K562 (cell line): ENCODE measurements around the gene ODAPH. TPM values are rescaled to one million over a fixed set of nuclear protein-coding genes. Genes with fewer than 3 reads are reported as not detected.

Experiments used
- ATAC-seq: fragments of 200-7000 bp; cut with Tn5 transposase; 3 replicates; pipeline ENCODE4 v1.9.1; 2020; ENCODE audit warnings: moderate library complexity
- BruUV-seq: library from RNA; stranded (reverse); fragments of 400-500 nt; replicated peaks from 2 replicates; lab custom pipeline; 2021; lab: Mats Ljungman, UMichigan
- CTCF ChIA-PET: fragments of 300-600 bp; formaldehyde crosslinking; extraction: SDS; loops from one replicate; lab custom pipeline; 2021; ENCODE audit warnings: low intra/inter-chr PET ratio; lab: Yijun Ruan, JAX
- POLR2A ChIA-PET: fragments of 300-600, 350-650 bp; sonication (Branson Sonifier 250); formaldehyde crosslinking; extraction: SDS; loops from one replicate; lab custom pipeline; 2021; ENCODE audit warnings: antibody characterized with exemption, inconsistent platforms; lab: Yijun Ruan, JAX
- DNase-seq, 4 experiments: peaks; one replicate each; pipeline versions ENCODE4 v3.0.0 to v3.0.0-alpha.2; 2011 to 2018; ENCODE audit warnings: low spot score in 3 of 4, mixed read lengths in 3 of 4; ENCODE audit errors: extremely low read depth in 1 of 4
- FAIRE-seq: peaks from 2 replicates; lab custom pipeline; 2011; peaks lifted over from hg19 to GRCh38; lab: Jason Lieb, UNC
- H2AFZ ChIP-seq: 2 replicates; pipeline ENCODE4 v1.6.0; 2011; ENCODE audit warnings: low read depth, low read length, control low read depth, inconsistent platforms
- H3K27ac ChIP-seq: fragments of 200-600 bp; 3 replicates; pipeline ENCODE4 v1.8.0; 2011; ENCODE audit warnings: low read depth, mild to moderate bottlenecking, control low read depth, inconsistent platforms, low read length, moderate library complexity, mixed read lengths; ENCODE audit errors: extremely low read depth
- H3K27me3 ChIP-seq, 2 experiments: fragments of 300-600 bp in 1 of 2; 2 replicates in 1 of 2; 3 replicates in 1 of 2; pipeline versions ENCODE4 v1.6.0 to v1.8.0; 2011; ENCODE audit warnings: inconsistent platforms in 2 of 2, low read length in 2 of 2, mild to moderate bottlenecking in 1 of 2, mixed read lengths in 1 of 2, moderate library complexity in 1 of 2; ENCODE audit not compliant: control insufficient read depth in 2 of 2, insufficient read depth in 2 of 2
- H3K36me3 ChIP-seq: fragments of 300-600 bp; 3 replicates; pipeline ENCODE4 v1.8.0; 2011; ENCODE audit warnings: mild to moderate bottlenecking, low read length, inconsistent platforms; ENCODE audit not compliant: control insufficient read depth, insufficient read depth
- H3K4me1 ChIP-seq, 2 experiments: fragments of 200-600 bp in 1 of 2; replicated peaks in 1 of 2; 2 replicates in 1 of 2; 3 replicates in 1 of 2; pipeline versions ENCODE4 v1.5.1 to v1.8.0; 2011; ENCODE audit warnings: inconsistent platforms in 2 of 2, low read length in 2 of 2, mild to moderate bottlenecking in 1 of 2, mixed read lengths in 1 of 2, moderate library complexity in 1 of 2; ENCODE audit not compliant: control insufficient read depth in 2 of 2, insufficient read depth in 2 of 2
- H3K4me2 ChIP-seq: 2 replicates; pipeline ENCODE4 v1.6.1; 2011; ENCODE audit warnings: low read length, control low read depth, inconsistent platforms, mixed read lengths; ENCODE audit not compliant: insufficient read depth
- H3K4me3 ChIP-seq: fragments of 200-600 bp; sonication (generic), shearing (Covaris generic); 2 replicates; pipeline ENCODE4 v1.5.1; 2016; ENCODE audit warnings: control low read depth, inconsistent platforms
- H3K79me2 ChIP-seq: fragments of 200-600 bp; 3 replicates; pipeline ENCODE4 v1.8.0; 2011; ENCODE audit warnings: low read length, inconsistent platforms; ENCODE audit not compliant: control insufficient read depth, insufficient read depth
- H3K9ac ChIP-seq, 2 experiments: 2 replicates each; pipeline versions ENCODE4 v1.6.0 to v1.6.1; 2011; ENCODE audit warnings: low read depth in 2 of 2, low read length in 2 of 2, control low read depth in 1 of 2, inconsistent platforms in 1 of 2, mild to moderate bottlenecking in 1 of 2, mixed read lengths in 1 of 2; ENCODE audit not compliant: insufficient read depth in 1 of 2
- H3K9me1 ChIP-seq: one replicate; pipeline ENCODE4 v1.6.0; 2011; ENCODE audit warnings: inconsistent platforms, mild to moderate bottlenecking, low read length, moderate library complexity; ENCODE audit not compliant: control insufficient read depth, insufficient read depth
- H3K9me3 ChIP-seq: replicated peaks from 2 replicates; pipeline ENCODE4 v1.5.1; 2011; ENCODE audit warnings: low read depth, low read length, inconsistent platforms; ENCODE audit not compliant: control insufficient read depth, insufficient read depth
- H4K20me1 ChIP-seq: replicated peaks from 2 replicates; pipeline ENCODE4 v1.6.1; 2011; ENCODE audit warnings: low read length, inconsistent platforms, mixed read lengths; ENCODE audit not compliant: control insufficient read depth, insufficient read depth
- ASH1L ChIP-seq: fragments of 450-650 bp; IDR thresholded peaks from 2 replicates; pipeline ENCODE4 v1.6.1; 2018; ENCODE audit warnings: borderline replicate concordance, mild to moderate bottlenecking, low read depth; ENCODE audit not compliant: partially characterized antibody
- CBX5 ChIP-seq: IDR thresholded peaks from 2 replicates; pipeline ENCODE4 v1.6.1; 2014; ENCODE audit warnings: low read depth, borderline replicate concordance
- CEBPG ChIP-seq, 3 experiments: fragments of 200-800 bp in 1 of 3; sonication (Bioruptor generic) in 1 of 3; sonication (generic) in 1 of 3; formaldehyde crosslinking in 1 of 3; IDR thresholded peaks in 2 of 3; conservative IDR thresholded peaks in 1 of 3; 2 replicates each; pipeline versions ENCODE4 v1.6.1 to v1.8.0; 2016 to 2022; ENCODE audit warnings: missing compliant biosample characterization in 2 of 3, missing genetic modification characterization in 2 of 3, mild to moderate bottlenecking in 1 of 3, missing genetic modification reagents in 1 of 3
- CREB5 ChIP-seq: fragments of 250-450 bp; sonication (Bioruptor Pico); IDR thresholded peaks from 2 replicates; pipeline ENCODE4 v1.5.0; 2020; ENCODE audit warnings: mild to moderate bottlenecking
- GATAD2B ChIP-seq: fragments of 450-650 bp; IDR thresholded peaks from 2 replicates; pipeline ENCODE4 v1.6.1; 2017; ENCODE audit warnings: mild to moderate bottlenecking, borderline replicate concordance
- MAFK ChIP-seq: IDR thresholded peaks from 2 replicates; pipeline ENCODE4 v1.6.1; 2011; ENCODE audit warnings: low read length, improper control_type of control experiment
- NR1H2 ChIP-seq: sonication (generic); formaldehyde crosslinking; IDR thresholded peaks from 2 replicates; pipeline ENCODE4 v1.4.0; 2020; ENCODE audit warnings: mild to moderate bottlenecking, missing genetic modification reagents
- RNF2 ChIP-seq: sonication (generic); IDR thresholded peaks from 2 replicates; pipeline ENCODE4 v1.6.1; 2016
- SIX5 ChIP-seq, 2 experiments: IDR thresholded peaks; 2 replicates each; pipeline ENCODE4 v1.6.1; 2011; ENCODE audit warnings: low read length in 2 of 2, borderline replicate concordance in 1 of 2, low read depth in 1 of 2, mild to moderate bottlenecking in 1 of 2, moderate library complexity in 1 of 2; ENCODE audit not compliant: insufficient read depth in 1 of 2
- SMAD2 ChIP-seq: fragments of 150-350 bp; IDR thresholded peaks from 2 replicates; pipeline ENCODE4 v1.6.1; 2014; ENCODE audit warnings: low read depth, mild to moderate bottlenecking, low read length
- SMAD4 ChIP-seq: fragments of 250-450 bp; sonication (Bioruptor Pico); conservative IDR thresholded peaks from 2 replicates; pipeline ENCODE4 v1.8.0; 2021; ENCODE audit warnings: inconsistent platforms, mild to moderate bottlenecking, moderate library complexity
- SP1 ChIP-seq: sonication (generic); formaldehyde crosslinking; IDR thresholded peaks from 2 replicates; pipeline ENCODE4 v1.8.1; 2022; ENCODE audit warnings: mild to moderate bottlenecking, missing genetic modification reagents
- TCF3 ChIP-seq: sonication (generic); formaldehyde crosslinking; IDR thresholded peaks from 2 replicates; pipeline ENCODE4 v1.4.0; 2020; ENCODE audit warnings: mild to moderate bottlenecking, missing genetic modification reagents
- TEAD2 ChIP-seq: fragments of 450-650 bp; IDR thresholded peaks from 2 replicates; pipeline ENCODE4 v1.6.1; 2016; ENCODE audit warnings: missing genetic modification characterization, control low read depth, missing compliant biosample characterization
- WHSC1 ChIP-seq: IDR thresholded peaks from one replicate; pipeline ENCODE4 v1.6.1; 2012; ENCODE audit warnings: low read length, control low read depth, inconsistent platforms
- XRCC3 ChIP-seq: fragments of 450-650 bp; IDR thresholded peaks from 2 replicates; pipeline ENCODE4 v1.6.1; 2017; ENCODE audit warnings: mild to moderate bottlenecking, moderate library complexity
- ZBTB2 ChIP-seq: fragments of 450-650 bp; IDR thresholded peaks from 2 replicates; pipeline ENCODE4 v1.6.1; 2016; ENCODE audit warnings: antibody characterized with exemption
- ZBTB9 ChIP-seq: fragments of 450-650 bp; formaldehyde crosslinking; IDR thresholded peaks from 2 replicates; pipeline ENCODE4 v1.4.0; 2020; ENCODE audit warnings: mild to moderate bottlenecking, moderate library complexity
- ZNF277 ChIP-seq: fragments of 250-450 bp; sonication (Bioruptor Pico); IDR thresholded peaks from 2 replicates; pipeline ENCODE4 v1.8.0; 2022; ENCODE audit warnings: inconsistent platforms, mild to moderate bottlenecking, moderate library complexity, borderline replicate concordance
- ZNF316 ChIP-seq: fragments of 450-650 bp; IDR thresholded peaks from 2 replicates; pipeline ENCODE4 v1.6.1; 2016
- WGBS: fragments of 100-300 bp; shearing (Covaris generic); methylation state at CpG from one replicate; pipeline ENCODE4 v1.1.6; 2016; ENCODE audit warnings: low coverage, mixed read lengths; ENCODE audit not compliant: insufficient coverage; ENCODE audit errors: missing lambda C conversion rate; 5-methylcytosine and 5-hydroxymethylcytosine counted together
- in situ Hi-C: fragments of 300-500 bp; cut with MboI; formaldehyde crosslinking; loops from 4 replicates; pipeline ENCODE4 v1.15.0; 2018; ENCODE audit warnings: inconsistent platforms, mixed read lengths
- intact Hi-C: fragments of 100-400 bp; cut with micrococcal nuclease; formaldehyde crosslinking; loops from 2 replicates; pipeline ENCODE4 v1.14.2; 2022
- polyA plus RNA-seq, 8 experiments: library from polyadenylated mRNA; depleted of rRNA in 4 of 8; stranded (reverse) in 5 of 8; unstranded in 3 of 8; fragments of >200 nt; fragmentation: Nextera tagmentation in 2 of 8; fragmentation: Illumina TruSeq in 1 of 8; extraction: Ambion mirVana in 2 of 8; extraction: Trizol in 1 of 8; gene quantifications; 2 replicates each; pipeline versions ENCODE4 v1.2.1 to v1.2.3, GENCODE V29; 2011 to 2014; ENCODE audit warnings: inconsistent platforms in 1 of 8, missing spikeins in 1 of 8
- total RNA-seq, 7 experiments: library from RNA; depleted of rRNA in 6 of 7; stranded (reverse); fragments of >200 nt in 6 of 7; fragmentation: Illumina TruSeq in 2 of 7; extraction: Trizol in 2 of 7; gene quantifications; 2 replicates each; pipeline versions ENCODE4 v1.2.1 to v1.2.3, GENCODE V29; 2011 to 2021; ENCODE audit warnings: low replicate concordance in 1 of 7

Gene ODAPH
- total and polyA plus RNA-seq, 9 of the 15 experiments (the other 6 are each of a cell fraction or from before 2014, with no cell fraction given), result not detected

- peak in 2 of 4 experiments; percentile 8 to 16 for DNase-seq
- ChIA-PET CTCF (no interaction called here), POLR2A (no interaction called here)
- no peaks in the 10 kb centered on the region for H3K27me3 ChIP-seq
- H3K9me3 ChIP-seq, result no peaks in the 10 kb centered on the region
- no peak for ATAC-seq
- no peaks in the 10 kb centered on the region for H3K9me1 ChIP-seq
- H3K27ac ChIP-seq, result no peak overlapping the region
- H3K79me2 ChIP-seq, result no peaks in the 10 kb centered on the region
- no peaks in the 10 kb centered on the region for H4K20me1 ChIP-seq
- in situ Hi-C loops, result no loop called here
- FAIRE-seq, result peak; percentile 32
- H3K36me3 ChIP-seq, result no peaks in the 10 kb centered on the region
- WGBS, result 30% methylated on average over 3 of the region's 3 CpGs
- intact Hi-C loops, result no loop called here
- no TSS peak for BruUV-seq
- H3K9ac ChIP-seq, result no peak overlapping the region
- no peak overlapping the region for H3K4me2 ChIP-seq
- H3K4me1 ChIP-seq, result no peaks in the 10 kb centered on the region; a peak in 1 of 5 replicates
- H2AFZ ChIP-seq, result no peak overlapping the region
- H3K4me3 ChIP-seq, result no peak overlapping the region
- no peak for TF ChIP-seq GATAD2B
- TF ChIP-seq ZBTB2, result no peak
- no peak for TF ChIP-seq CREB5 (CRISPR knock-in tag)
- no peak for TF ChIP-seq WHSC1
- peak; percentile 79 for TF ChIP-seq MAFK
- no peak for TF ChIP-seq NR1H2 (CRISPR knock-in tag)
- TF ChIP-seq SMAD4, result no peak
- no peak for TF ChIP-seq ZBTB9 (CRISPR knock-in tag)
- TF ChIP-seq RNF2, result no peak
- no peak for TF ChIP-seq CBX5
- no peak for TF ChIP-seq ZNF277 (CRISPR knock-in tag)
- TF ChIP-seq SMAD2, result no peak
- no peak for TF ChIP-seq TEAD2 (tag)
- peak; percentile 96 for TF ChIP-seq ZNF316
- TF ChIP-seq CEBPG (CRISPR knock-in tag; IDR thresholded peaks at IDR 0.05), result no peak
- TF ChIP-seq CEBPG (tag; conservative IDR thresholded peaks at IDR 0.05 in 1 of 2, IDR thresholded peaks at IDR 0.05 in 1 of 2), result peak; percentile 50 to 84
- no peak for TF ChIP-seq XRCC3
- TF ChIP-seq SIX5 (IDR thresholded peaks at IDR 0.05; ENCODE audit: borderline replicate concordance in 1 of 2, insufficient read depth in 1 of 2, low read depth in 1 of 2, low read length in 2 of 2), result no peak
- no peak for TF ChIP-seq ASH1L
- TF ChIP-seq TCF3 (CRISPR knock-in tag), result no peak
- no peak for TF ChIP-seq SP1 (CRISPR knock-in tag)
These were observed 42.5 kb downstream of the ODAPH start for GRCh38 chr4:75598390-75598789.
